ENCODE data around the gene SMPDL3B.

Gene SMPDL3B

DNA sequence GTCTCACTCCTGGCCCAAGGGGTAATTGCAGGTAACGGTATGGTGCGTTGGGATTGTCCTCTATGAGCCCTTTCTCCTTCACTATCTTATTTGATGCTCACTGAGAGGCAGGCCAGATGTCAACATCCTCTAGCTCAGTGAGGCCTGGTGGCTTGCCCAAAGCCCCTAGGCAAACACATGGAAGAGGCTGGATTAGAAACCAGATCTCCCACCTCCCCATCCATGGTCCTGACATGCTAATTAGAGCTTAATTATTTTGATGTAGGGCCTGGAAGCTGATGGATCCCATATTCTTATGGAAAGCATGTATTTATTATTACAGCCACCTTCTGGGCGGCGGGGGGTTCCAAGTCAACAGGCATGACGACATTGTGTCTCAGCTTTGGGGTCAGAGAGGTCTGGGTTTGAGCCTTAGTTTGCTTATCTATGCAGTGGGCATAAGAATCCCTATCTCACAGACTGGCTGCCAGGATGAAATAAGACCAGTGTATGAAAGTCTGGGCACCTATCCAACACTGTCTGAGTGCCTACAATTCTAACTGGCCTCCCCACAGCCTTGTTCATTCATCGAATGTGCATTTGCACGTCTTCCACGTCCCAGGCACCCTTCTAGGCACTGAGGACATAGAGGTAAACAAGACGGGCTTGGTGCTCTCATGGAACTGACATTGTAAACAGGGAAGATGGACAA, 6.2 kb downstream of the SMPDL3B start:
- ATAC-seq, result no peak
- DNase-seq, result no peak

GRCh38 chr1:27941671-27942540, 7.1 kb downstream of the SMPDL3B start:
- no peak for DNase-seq
- ATAC-seq, result peak; percentile 11

GRCh38 chr1:27945020-27945419, 10.2 kb downstream of the SMPDL3B start:
- DNase-seq (no peak), ATAC-seq (no peak)

- ATAC-seq, result no peak
Observed at GRCh38 chr1:27949027-27949426, 14.2 kb downstream of the SMPDL3B start.

DNA sequence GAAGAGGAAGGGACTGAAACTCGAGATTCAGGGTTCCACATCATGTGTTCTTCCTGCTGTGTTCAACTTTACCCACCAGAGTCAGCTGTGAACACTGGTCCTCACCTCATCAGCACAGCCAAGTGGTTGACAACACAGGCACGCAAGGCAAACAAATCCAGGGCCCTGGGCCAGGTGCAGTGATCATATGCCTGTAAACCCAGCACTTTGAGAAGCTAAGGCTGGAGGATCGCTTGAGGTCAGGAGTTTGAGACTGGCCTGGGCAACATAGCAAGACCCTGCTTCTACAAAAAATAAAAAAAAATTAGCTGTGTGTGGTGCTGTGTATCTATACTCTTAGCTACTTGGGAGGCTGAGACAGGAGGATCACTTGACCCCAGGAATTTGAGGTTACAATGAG, 16.6 kb downstream of the SMPDL3B start:
- no peak for ATAC-seq
- no peak for DNase-seq

More at GRCh38 chr1:27949027-27949426, 14.2 kb downstream of the SMPDL3B start:
- no peak for DNase-seq

GRCh38 chr1:27952147-27952546, 17.3 kb downstream of the SMPDL3B start:
- ATAC-seq (no peak), DNase-seq (no peak)

- no peak for DNase-seq
- ATAC-seq, result no peak
Observed at GRCh38 chr1:27954186-27954585, 19.4 kb downstream of the SMPDL3B start.

DNA sequence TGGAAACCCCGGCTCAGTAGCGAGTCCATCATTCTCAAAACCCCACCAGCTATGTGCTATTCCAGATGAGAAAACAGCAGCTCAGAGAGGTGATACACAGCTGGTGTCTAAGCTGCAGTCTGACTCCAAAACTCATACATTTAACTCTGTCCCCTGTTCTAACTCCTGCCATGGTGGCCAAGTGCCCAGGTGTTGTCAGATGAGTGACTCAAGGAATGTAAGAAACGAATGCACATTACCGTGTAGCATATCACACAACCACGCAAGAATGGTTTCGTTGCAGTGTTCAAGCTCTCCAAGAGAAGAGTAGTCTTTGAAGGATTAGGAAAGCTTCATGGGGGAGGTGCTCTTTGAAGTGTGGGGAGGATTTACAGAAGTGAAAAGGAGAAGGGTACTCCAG, 20.3 kb downstream of the SMPDL3B start:
- ATAC-seq, result no peak
- DNase-seq, result no peak

- ATAC-seq, result no peak
Observed at GRCh38 chr1:27956761-27957160, 22.0 kb downstream of the SMPDL3B start.

GRCh38 chr1:27957655-27958054, 22.9 kb downstream of the SMPDL3B start:
- no peak for ATAC-seq
- DNase-seq, result no peak

More at GRCh38 chr1:27956761-27957160, 22.0 kb downstream of the SMPDL3B start:
- DNase-seq, result no peak

DNA sequence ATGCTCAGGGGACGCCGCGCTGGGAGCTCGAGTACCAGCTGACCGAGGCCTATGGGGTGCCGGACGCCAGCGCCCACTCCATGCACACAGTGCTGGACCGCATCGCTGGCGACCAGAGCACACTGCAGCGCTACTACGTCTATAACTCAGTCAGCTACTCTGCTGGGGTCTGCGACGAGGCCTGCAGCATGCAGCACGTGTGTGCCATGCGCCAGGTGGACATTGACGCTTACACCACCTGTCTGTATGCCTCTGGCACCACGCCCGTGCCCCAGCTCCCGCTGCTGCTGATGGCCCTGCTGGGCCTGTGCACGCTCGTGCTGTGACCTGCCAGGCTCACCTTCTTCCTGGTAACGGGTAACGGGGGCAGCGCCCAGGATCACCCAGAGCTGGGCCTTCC, 23.7 kb downstream of the SMPDL3B start:
- ATAC-seq, result no peak
- DNase-seq, result no peak

DNA sequence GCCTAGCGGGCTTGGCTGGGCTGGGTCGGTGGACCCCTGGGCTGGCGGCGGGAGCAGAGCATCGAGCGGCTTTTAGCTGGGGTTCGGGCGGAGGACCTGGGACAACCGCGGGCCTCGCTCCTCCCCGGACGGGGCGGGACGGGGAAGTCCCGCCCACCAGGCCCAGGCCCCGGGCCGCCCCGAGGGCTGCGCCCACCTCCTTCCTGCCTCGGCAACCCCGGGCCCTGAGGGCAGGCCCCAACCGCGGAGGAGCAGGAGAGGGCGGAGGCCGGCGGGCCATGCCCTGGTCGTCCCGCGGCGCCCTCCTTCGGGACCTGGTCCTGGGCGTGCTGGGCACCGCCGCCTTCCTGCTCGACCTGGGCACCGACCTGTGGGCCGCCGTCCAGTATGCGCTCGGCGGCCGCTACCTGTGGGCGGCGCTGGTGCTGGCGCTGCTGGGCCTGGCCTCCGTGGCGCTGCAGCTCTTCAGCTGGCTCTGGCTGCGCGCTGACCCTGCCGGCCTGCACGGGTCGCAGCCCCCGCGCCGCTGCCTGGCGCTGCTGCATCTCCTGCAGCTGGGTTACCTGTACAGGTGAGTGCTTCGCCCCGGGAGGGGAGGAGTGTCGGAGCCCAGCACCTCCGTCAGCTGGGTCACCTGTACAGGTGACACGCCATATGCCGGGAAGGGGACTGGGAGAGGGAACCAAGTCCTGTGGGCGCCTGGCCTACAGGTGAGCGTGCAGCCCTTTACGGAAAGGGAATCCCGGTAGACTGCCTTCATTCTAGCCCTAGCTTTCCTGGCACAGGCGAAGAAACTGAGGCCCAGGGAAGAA, 25.2 kb downstream of the SMPDL3B start, which contains the start of gene XKR8:
Gene XKR8 (plus strand): TSS at position 182 of the 812 bp plus-strand sequence. CDS start 97 bp downstream, at position 279.
- DNase-seq, result peak; percentile 87
- ATAC-seq, result peak; percentile 98

DNA sequence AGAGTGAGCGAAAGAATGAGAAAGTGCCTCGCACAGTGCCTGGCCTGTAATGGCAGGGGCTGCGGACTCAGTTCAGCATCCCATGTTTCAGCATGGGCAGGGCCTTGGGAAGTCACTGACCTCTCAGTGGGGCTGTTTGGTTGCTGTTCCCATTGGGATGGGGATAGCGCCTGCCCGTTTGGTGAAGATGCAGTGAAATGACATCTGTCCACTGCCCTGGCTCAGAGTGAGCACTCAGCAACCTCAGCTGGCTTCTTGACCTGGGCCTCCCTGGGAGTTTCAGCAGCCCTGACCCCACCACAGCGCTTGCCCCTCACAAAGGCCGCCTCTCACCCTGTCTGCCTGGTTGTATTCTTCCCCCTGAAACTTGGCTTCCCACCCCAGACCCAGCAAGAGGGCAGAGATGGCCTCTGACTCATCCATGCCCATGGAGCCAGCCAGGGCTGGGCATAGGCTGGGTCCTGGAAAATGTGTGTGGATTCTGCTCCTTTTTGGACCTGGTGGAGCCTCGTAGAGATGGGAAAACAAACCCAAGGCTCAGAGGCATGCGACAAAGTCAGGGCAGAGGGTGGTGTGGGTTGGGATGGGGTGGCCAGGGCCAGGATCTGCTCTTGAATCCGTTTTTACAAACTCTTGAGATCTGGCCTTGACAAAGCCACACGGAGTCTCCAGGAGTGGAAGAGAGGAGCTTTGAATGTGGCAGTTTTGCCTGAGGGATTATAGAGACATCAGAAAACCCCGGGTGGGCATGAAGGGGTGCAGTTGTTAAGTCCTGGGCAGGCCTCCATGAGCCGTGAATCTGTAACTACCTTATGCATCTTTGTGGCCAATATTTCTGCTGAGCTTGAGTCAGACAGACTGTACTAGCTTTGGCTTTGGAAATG, 26.2 kb downstream of the SMPDL3B start:
- ATAC-seq (no peak), DNase-seq (no peak)

GRCh38 chr1:27961646-27962221, 26.9 kb downstream of the SMPDL3B start:
- DNase-seq (no peak), ATAC-seq (no peak)

GRCh38 chr1:27963393-27963792, 28.6 kb downstream of the SMPDL3B start:
- DNase-seq (no peak), ATAC-seq (no peak)

DNA sequence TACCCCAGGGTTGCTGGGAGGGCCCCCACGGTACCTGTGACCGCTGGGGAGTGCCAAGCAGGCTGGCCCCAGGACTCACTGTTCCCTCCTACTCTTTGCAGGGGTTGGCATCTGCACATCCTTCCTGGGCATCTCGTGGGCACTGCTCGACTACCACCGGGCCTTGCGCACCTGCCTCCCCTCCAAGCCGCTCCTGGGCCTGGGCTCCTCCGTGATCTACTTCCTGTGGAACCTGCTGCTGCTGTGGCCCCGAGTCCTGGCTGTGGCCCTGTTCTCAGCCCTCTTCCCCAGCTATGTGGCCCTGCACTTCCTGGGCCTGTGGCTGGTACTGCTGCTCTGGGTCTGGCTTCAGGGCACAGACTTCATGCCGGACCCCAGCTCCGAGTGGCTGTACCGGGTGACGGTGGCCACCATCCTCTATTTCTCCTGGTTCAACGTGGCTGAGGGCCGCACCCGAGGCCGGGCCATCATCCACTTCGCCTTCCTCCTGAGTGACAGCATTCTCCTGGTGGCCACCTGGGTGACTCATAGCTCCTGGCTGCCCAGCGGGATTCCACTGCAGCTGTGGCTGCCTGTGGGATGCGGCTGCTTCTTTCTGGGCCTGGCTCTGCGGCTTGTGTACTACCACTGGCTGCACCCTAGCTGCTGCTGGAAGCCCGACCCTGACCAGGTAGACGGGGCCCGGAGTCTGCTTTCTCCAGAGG, 31.8 kb downstream of the SMPDL3B start:
- DNase-seq, result no peak
- ATAC-seq, result no peak

DNA sequence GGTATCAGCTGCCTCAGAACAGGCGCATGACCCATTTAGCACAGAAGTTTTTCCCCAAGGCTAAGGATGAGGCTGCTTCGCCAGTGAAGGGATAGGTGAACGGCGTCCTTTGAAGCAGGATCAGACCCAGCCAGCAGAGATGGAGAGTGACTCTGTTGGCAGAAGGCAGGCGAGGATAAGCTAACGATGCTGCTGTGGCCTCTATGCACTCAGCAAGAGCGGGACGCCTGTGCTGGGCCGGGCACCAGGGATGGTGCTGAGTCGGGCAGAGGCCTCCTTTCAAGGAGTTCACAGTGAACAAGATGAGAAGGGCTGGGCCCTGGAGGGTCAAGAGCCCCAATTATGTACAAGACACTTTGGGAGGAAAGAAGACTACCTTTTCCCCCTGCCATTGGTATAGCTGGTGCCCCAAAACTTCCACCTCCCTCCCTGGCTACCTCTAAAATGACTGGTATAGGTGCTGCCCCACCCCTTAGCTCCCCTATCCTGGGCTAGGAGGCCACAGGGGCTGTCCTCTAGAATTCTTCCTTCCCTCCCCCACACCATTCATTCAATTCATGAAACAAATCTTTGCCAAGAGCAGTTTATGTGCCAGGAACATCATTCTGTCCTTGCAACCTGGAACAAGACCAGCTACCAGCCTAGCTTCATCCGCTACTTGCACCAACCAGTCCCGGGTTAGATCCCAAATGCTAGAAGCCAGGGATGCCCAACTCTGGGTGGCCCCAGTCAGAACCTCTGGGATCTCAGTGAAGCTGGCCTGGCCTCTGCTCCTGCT, 32.5 kb downstream of the SMPDL3B start:
- ATAC-seq (no peak), DNase-seq (no peak)

GRCh38 chr1:27967884-27968466, 33.2 kb downstream of the SMPDL3B start:
- DNase-seq (no peak), ATAC-seq (no peak)

GRCh38 chr1:27968692-27969091, 33.9 kb downstream of the SMPDL3B start:
- DNase-seq (peak; percentile 24), ATAC-seq (peak; percentile 72)
